IMR-90 (cell line): ENCODE data around the gene FHAD1. TPM values are rescaled to one million over a fixed set of nuclear protein-coding genes. Genes with fewer than 3 reads are reported as not detected.
"Not testable (repeated sequence)": the region's sequence is repeated elsewhere in the genome, so short reads cannot be mapped to it uniquely, and the experiment has no call there.

Experiments used
- ATAC-seq: fragments of 200-7000 bp; cut with Tn5 transposase; 2 replicates; pipeline ENCODE4 v1.9.1; 2020; ENCODE audit warnings: low read depth, mild to moderate bottlenecking, moderate library complexity
- BruUV-seq: library from RNA; stranded (reverse); fragments of 400-500 nt; replicated peaks from 2 replicates; lab custom pipeline; 2021; lab: Mats Ljungman, UMichigan
- CTCF ChIA-PET: fragments of 300-600 bp; formaldehyde crosslinking; extraction: SDS; loops from one replicate; lab custom pipeline; 2021; ENCODE audit warnings: antibody characterized with exemption; lab: Yijun Ruan, JAX
- POLR2A ChIA-PET: fragments of 300-600 bp; sonication (Branson Sonifier 250); formaldehyde crosslinking; loops from one replicate; lab custom pipeline; 2022; ENCODE audit warnings: antibody characterized with exemption; ENCODE audit not compliant: unreplicated experiment; lab: Charles Lee
- DNase-seq: peaks from one replicate; pipeline ENCODE4 v3.0.0; 2013
- H2AFZ ChIP-seq: replicated peaks from 2 replicates; pipeline ENCODE3; 2013; ENCODE audit warnings: low read length, mild to moderate bottlenecking; ENCODE audit not compliant: poor library complexity
- H2AK5ac ChIP-seq: 2 replicates; pipeline ENCODE4 v1.6.1; 2013; ENCODE audit warnings: low read depth, low read length, inconsistent platforms
- H2AK9ac ChIP-seq: replicated peaks from 2 replicates; pipeline ENCODE3; 2013; ENCODE audit warnings: mild to moderate bottlenecking, low read depth, low read length, moderate library complexity; ENCODE audit not compliant: poor library complexity
- H2BK120ac ChIP-seq: 2 replicates; pipeline ENCODE4 v1.6.1; 2013; ENCODE audit warnings: low read depth, low read length, inconsistent platforms
- H2BK15ac ChIP-seq: 3 replicates; pipeline ENCODE4 v1.6.1; 2013; ENCODE audit warnings: low read depth, low read length, inconsistent platforms
- H2BK20ac ChIP-seq: 2 replicates; pipeline ENCODE4 v1.6.1; 2013; ENCODE audit warnings: low read depth, mild to moderate bottlenecking, inconsistent platforms, low read length, moderate library complexity
- H2BK5ac ChIP-seq: 2 replicates; pipeline ENCODE4 v1.6.1; 2013; ENCODE audit warnings: mild to moderate bottlenecking, low read depth, low read length, inconsistent platforms; ENCODE audit not compliant: poor library complexity, severe bottlenecking
- H3K14ac ChIP-seq: replicated peaks from 2 replicates; pipeline ENCODE4 v1.6.1; 2013; ENCODE audit warnings: low read depth, low read length, inconsistent platforms
- H3K18ac ChIP-seq: 2 replicates; pipeline ENCODE4 v1.6.1; 2013; ENCODE audit warnings: low read depth, low read length, control low read depth
- H3K23ac ChIP-seq: 2 replicates; pipeline ENCODE4 v1.6.1; 2013; ENCODE audit warnings: low read depth, low read length, inconsistent platforms
- H3K27ac ChIP-seq: 2 replicates; pipeline ENCODE4 v1.5.1; 2013; ENCODE audit warnings: mild to moderate bottlenecking, control low read depth, low read length; ENCODE audit not compliant: insufficient read depth
- H3K27me3 ChIP-seq: 2 replicates; pipeline ENCODE4 v1.6.1; 2013; ENCODE audit warnings: low read length; ENCODE audit not compliant: control insufficient read depth, insufficient read depth
- H3K36me3 ChIP-seq: 2 replicates; pipeline ENCODE4 v1.6.1; 2013; ENCODE audit warnings: low read length, mixed read lengths; ENCODE audit not compliant: control insufficient read depth, insufficient read depth
- H3K4ac ChIP-seq: 2 replicates; pipeline ENCODE4 v1.6.1; 2013; ENCODE audit warnings: low read depth, low read length, inconsistent platforms
- H3K4me1 ChIP-seq: 2 replicates; pipeline ENCODE4 v1.6.1; 2013; ENCODE audit warnings: low read length, mixed read lengths; ENCODE audit not compliant: control insufficient read depth, insufficient read depth
- H3K4me2 ChIP-seq: 2 replicates; pipeline ENCODE4 v1.6.1; 2013; ENCODE audit warnings: low read depth, mild to moderate bottlenecking, control low read depth, low read length, moderate library complexity
- H3K4me3 ChIP-seq: 2 replicates; pipeline ENCODE4 v1.5.1; 2013; ENCODE audit warnings: low read depth, mild to moderate bottlenecking, control low read depth, low read length, moderate library complexity; ENCODE audit not compliant: insufficient read depth
- H3K56ac ChIP-seq: 2 replicates; pipeline ENCODE4 v1.6.1; 2013; ENCODE audit warnings: low read length, inconsistent platforms; ENCODE audit not compliant: insufficient read depth; ENCODE audit errors: extremely low read depth
- H3K79me1 ChIP-seq, 2 experiments: 2 replicates each; pipeline ENCODE4 v1.6.1; 2013; ENCODE audit warnings: low read length in 2 of 2, inconsistent platforms in 1 of 2, low read depth in 1 of 2
- H3K9ac ChIP-seq: 2 replicates; pipeline ENCODE4 v1.6.1; 2013; ENCODE audit warnings: low read depth, low read length, control low read depth
- H3K9me1 ChIP-seq: 2 replicates; pipeline ENCODE4 v1.6.1; 2013; ENCODE audit warnings: low read length, inconsistent platforms; ENCODE audit not compliant: insufficient read depth
- H3K9me3 ChIP-seq: 2 replicates; pipeline ENCODE4 v1.6.1; 2013; ENCODE audit warnings: low read length; ENCODE audit not compliant: control insufficient read depth, insufficient read depth
- H4K20me1 ChIP-seq: 2 replicates; pipeline ENCODE4 v1.6.1; 2013; ENCODE audit warnings: low read length, inconsistent platforms; ENCODE audit not compliant: insufficient read depth
- H4K5ac ChIP-seq: 2 replicates; pipeline ENCODE4 v1.6.1; 2013; ENCODE audit warnings: mild to moderate bottlenecking, low read depth, low read length, control low read depth
- H4K8ac ChIP-seq, 2 experiments: 2 replicates each; pipeline ENCODE4 v1.6.1; 2013; ENCODE audit warnings: low read depth in 2 of 2, low read length in 2 of 2, control low read depth in 1 of 2, inconsistent platforms in 1 of 2
- H4K91ac ChIP-seq: 2 replicates; pipeline ENCODE4 v1.6.1; 2013; ENCODE audit warnings: low read depth, low read length, inconsistent platforms; ENCODE audit not compliant: insufficient read depth
- WGBS, 2 experiments: methylation state at CpG; one replicate each; pipeline versions ENCODE4 v1.1.5 to v1.1.7; 2013; ENCODE audit warnings: missing lambda C conversion rate in 2 of 2; ENCODE audit not compliant: insufficient read length in 1 of 2; ENCODE audit errors: extremely low coverage in 2 of 2; 5-methylcytosine and 5-hydroxymethylcytosine counted together
- dilution Hi-C: fragments of 300-500 bp; cut with HindIII; formaldehyde crosslinking; loops from one replicate; pipeline ENCODE4 v1.14.3; 2018; ENCODE audit warnings: low sequenced_read_pairs; ENCODE audit not compliant: unreplicated experiment
- in situ Hi-C: fragments of 300-500 bp; cut with MboI; formaldehyde crosslinking; loops from 3 replicates; pipeline ENCODE4 v1.14.3; 2019; ENCODE audit warnings: low sequenced_read_pairs, inconsistent platforms, mixed read lengths
- intact Hi-C: fragments of 100-400 bp; cut with micrococcal nuclease; formaldehyde crosslinking; loops from 2 replicates; pipeline ENCODE4 v1.10.0; 2022
- polyA plus RNA-seq, 3 experiments: library from polyadenylated mRNA; depleted of rRNA; stranded (reverse); fragments of >200 nt; gene quantifications; 2 replicates each; pipeline ENCODE4 v1.2.3, GENCODE V29; 2012; ENCODE audit warnings: low replicate concordance in 1 of 3
- total RNA-seq: library from RNA; depleted of rRNA; stranded (reverse); fragments of >200 nt; gene quantifications from 2 replicates; pipeline ENCODE4 v1.2.3, GENCODE V29; 2012

Gene FHAD1
- total and polyA plus RNA-seq, 2 of the 4 experiments (the other 2 are of a cell fraction): not detected

- H4K20me1 ChIP-seq, ATAC-seq, H3K14ac ChIP-seq, H3K9me3 ChIP-seq, H3K4me2 ChIP-seq, H3K9me1 ChIP-seq, H2BK15ac ChIP-seq, H3K9ac ChIP-seq, H2AK5ac ChIP-seq, H3K4ac ChIP-seq, intact Hi-C loops, H3K4me3 ChIP-seq, H4K5ac ChIP-seq, H4K91ac ChIP-seq, H3K4me1 ChIP-seq, H2BK5ac ChIP-seq, BruUV-seq, in situ Hi-C loops, CTCF ChIA-PET, H4K8ac ChIP-seq, POLR2A ChIA-PET, DNase-seq, H3K23ac ChIP-seq, H2AK9ac ChIP-seq, H3K79me1 ChIP-seq, H3K36me3 ChIP-seq, H3K18ac ChIP-seq, H2BK20ac ChIP-seq, dilution Hi-C loops, H3K27ac ChIP-seq, H3K56ac ChIP-seq, H2AFZ ChIP-seq, H2BK120ac ChIP-seq, H3K27me3 ChIP-seq: not testable (repeated sequence)
- no CpG with 5 or more reads among the region's 4 CpGs for WGBS, 2 experiments
These were observed 51.0 kb downstream of the FHAD1 start for GRCh38 chr1:15297975-15298374.
